Inflammatory macrophage treated with lipopolysaccharide for 4 hours (primary cell): Measurements from ENCODE around the gene GBX1.
A peak's percentile ranks its signal among the peaks of the same experiment; 100 is the strongest.

Experiments used
- DNase-seq: peaks from one replicate; pipeline ENCODE4 v3.0.0-alpha.2; 2020

The GBX1 gene

DNA sequence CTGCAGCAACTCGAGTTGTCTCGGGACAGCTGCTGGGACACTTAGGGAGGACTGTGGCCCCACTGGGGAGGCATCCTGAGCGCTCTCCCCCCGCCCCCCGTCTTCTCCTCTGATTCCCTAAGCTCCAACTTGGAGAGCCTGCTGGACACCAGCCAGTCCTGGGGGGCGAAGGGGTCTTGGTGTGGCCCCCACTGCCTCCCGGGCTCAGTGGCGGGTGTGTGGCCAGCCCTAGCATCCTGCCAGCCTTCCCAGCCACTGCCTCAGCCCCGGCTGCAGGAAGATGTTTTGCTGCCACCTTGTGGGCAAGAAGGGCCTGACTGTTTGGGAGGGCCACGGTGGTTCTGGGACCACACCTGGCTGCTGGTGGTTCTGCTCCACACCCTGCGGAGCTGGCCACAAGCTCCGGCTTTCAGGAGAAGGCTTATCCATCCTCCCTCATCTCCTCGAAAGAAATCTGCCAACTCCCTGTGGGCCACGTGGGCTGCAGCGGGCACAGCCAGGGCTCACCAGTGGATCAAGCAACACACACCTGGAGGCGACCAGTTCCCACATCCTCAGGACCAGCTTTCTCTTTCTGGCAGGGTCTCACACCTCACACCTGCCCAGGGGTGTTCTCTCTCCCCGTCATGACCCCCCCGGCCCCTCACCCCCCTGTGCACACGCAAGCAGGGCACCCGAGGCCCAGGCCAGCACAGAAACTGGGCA lies 56.4 kb downstream of the GBX1 start:
- DNase-seq = peak; percentile 72

DNA sequence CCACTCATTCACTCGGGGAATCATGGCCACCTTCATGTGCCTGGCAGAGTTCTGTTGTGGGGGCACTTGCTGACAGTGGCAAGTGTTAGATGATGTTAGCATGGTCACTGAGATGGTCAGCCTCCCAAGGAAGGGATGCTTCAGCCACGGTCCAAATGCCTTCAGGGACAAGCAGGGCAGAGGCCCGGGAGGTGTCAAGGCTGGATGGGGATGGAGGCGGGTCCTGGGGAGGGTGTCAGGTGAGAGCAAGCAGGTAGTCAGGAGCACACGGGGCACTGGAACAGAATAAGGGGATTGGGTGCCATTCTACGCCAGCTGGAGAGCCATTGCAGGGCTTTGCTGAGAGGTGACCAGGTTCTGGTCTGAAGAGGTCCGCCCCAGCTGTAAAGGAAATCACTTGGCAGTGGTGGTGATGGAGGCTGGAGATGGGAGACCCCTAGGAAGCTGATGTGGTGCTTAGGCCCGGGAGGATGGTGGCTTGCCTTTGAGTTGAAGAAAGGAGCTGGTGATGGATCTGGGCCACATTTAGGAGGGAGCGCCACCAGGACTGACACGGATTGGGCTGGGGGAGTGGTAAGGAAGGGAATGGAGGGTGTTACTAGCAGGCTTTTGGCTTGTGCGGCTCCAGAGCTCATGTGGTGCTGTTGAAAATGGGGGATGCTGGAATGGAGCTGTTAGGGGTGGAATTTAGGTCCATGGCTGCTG lies 57.1 kb downstream of the GBX1 start:
- no peak for DNase-seq

DNA sequence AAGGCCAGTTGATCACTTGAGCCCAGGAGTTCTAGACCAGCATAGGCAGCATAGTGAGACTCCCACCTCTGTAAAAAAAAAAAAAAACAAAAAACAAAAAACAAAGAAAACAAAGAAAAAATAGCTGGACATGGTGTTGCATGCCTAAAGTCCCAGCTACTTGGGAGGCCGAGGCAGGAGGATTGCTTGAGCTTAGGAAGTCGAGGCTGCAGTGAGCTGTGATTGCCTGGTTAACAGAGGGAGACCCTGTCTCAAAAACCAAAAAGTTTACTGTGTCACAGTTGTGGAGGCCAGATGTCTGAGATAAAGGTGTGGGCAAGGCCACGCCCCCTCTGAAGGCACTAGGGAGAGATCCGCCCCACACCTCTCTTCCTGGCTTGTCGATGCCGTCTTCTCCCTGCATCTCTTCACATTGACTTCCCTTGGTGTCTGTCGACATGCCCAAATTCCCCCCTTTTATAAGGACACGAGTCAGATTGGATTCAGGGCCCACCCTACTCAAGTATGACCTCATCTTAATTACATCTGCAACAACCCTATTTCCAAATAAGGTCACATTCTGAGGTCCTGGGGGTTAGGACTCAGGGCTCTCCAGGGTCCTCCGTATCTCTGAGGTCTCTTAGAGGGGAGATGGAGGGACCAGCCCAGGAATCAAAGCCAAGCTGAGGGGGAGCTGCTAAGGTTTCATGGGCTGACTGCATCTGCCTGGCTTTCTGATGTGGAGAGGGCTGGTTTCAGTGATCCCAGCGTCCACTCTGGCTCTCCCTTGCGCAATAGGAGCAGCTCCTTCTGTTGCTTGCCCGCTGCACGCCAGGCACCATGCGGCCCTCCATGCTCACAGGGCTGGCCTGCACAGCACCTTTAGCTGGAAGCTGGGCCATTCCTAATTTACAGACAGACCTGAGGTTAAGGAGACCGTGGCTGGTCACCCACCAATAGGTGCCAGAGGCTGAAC lies 58.1 kb downstream of the GBX1 start:
- no peak for DNase-seq

DNA sequence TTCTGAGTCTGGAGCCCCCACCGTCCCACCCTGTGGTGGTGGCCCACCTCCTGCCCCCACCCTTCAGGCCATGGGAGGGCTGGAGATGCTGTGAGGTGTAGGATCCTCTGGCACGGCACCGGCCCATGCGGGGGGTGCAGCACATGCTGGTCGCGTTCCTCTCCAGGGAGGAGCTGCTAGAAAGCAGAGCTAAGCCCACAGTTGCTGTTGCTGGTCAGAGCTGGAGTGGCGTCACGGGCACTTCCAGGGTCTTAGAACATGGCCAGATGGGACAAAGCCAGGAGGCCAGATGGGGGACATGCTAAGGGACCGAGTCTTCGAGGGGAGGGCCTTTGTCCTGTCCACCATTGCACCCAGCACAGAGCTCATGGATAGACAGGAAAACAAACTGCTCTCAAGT lies 59.6 kb downstream of the GBX1 start:
- DNase-seq = no peak

DNA sequence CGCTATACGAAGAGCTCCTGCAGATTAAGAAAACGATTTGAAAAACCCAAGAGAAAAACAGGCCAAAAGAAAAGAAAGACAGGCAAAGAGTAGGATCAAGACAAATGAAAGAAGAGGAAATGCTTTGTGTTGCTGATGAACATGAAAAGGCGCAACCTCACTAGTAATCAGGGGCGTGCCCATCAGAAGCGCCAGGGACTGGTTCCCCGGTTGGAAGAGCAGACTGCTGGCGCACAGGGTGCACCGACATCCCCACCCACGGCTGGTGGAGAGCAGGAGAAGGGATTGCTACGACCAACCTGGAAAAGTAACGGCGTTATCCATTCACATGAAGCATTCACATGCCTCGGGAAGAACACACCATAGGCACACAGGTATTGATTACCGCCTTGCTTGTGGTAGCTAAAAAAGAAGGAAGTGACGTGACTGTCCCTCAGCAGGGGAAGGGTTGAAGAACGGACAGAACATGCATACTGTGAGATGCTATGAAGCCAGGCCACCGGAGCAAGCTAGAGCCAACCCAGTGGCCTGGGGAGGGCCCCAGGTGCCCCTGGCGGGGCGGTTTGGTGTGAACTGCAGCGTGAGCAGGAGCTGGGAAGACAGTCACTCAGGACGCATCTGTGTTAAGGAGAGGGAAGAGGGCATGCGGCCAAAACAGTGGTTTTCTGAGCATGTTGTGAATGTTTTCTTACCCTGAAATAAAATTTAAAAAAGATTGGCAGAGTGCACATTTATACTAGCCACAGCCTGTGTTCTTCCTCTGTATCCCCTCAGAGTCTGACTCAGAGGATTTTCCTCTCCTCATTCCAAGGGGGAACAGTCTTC lies 62.9 kb downstream of the GBX1 start:
- DNase-seq = no peak

DNA sequence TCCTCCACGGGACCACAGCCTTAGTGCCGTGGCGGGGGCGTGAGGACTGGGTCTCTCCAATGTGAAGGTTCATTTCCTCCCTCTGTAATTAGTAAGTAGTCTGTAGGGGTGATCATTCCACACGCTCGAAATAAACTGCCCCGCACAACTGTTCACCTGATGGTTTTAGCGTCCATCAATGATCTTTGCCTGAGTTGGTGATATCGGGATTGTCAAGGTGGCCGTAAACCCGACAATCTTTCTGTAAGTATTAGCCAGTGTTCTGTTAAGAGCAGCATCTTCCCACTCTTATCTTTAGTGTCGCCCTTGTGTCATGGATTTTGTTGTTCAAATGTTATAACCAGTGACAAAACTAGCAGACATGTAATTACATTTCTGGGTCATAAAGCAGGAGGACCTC lies 63.5 kb downstream of the GBX1 start:
- no peak for DNase-seq

DNA sequence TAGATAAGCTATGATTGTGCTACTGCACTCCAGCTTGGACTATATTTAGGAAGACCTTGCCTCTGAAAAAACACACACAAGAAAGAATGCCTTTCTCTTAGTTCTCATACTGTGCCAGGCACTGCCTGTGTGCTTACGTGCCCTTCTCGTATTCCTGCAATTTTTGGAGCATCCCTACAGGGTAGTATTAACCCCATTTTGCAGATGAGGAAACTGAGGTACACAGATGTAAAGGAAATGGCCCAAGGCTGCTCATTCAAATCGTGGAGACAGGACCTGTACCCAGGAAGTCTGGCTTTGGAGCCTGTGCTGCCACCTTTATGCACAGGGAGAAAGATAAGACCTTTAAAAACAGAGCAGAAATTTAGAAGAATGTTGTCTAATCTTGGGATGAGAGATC lies 64.5 kb downstream of the GBX1 start:
- DNase-seq = no peak

DNA sequence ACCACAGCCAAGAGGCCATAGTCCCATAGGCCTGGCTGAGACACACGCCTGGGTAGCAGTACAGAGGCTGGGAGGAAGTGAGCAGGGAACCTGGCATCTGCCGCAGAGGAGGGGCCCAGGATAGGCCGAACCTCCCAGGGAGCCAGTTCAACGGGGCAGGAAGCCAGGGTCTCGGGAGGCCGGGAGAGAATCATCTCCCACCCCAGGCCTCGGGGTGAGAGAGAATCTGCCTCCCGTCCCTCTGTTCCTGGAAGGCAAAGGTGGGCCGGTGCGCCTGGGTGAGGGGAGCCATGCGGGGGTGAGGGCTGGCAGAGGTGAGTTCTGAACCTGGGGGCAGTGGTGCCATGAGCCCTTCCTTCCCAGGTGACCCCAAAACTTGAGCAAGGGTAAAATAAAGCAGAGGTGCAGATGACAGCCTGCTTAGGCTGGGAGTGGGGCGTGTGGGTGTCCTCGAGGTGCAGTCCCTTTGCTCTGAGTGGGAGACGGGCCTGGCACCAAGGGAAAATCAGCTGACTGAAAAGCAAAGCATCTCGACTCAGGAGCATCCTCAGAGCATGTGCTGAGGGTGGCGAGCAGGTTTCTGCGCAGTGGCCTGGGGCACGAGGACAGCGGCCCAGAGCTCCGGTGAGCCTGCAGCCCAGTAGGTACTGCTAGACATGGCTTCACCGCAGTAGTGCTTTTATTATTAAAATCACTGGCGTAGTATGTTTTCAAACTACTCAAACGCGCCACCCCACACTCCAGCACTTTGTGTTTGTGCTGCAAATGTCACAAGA lies 65.7 kb downstream of the GBX1 start:
- no peak for DNase-seq

DNA sequence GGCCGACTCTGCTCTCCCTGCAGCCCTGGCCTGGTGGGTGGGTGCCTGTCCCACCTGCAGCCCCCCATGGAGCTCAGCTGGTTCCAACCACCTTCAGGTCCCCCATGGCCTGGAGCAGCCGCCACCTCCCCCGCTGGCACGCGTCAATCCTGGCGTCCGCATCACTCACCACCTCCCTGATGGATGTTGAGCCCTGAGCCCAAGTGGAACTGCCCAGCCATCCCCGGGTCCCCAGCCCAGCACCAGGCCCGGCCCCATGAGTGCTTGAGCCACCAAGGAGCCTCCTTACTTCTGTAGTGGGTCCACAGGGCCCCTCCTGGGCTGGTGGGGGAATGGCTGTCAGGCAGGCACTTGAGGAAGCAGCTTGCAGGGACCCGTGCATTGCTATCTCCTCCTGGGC lies 66.6 kb downstream of the GBX1 start:
- no peak for DNase-seq

DNA sequence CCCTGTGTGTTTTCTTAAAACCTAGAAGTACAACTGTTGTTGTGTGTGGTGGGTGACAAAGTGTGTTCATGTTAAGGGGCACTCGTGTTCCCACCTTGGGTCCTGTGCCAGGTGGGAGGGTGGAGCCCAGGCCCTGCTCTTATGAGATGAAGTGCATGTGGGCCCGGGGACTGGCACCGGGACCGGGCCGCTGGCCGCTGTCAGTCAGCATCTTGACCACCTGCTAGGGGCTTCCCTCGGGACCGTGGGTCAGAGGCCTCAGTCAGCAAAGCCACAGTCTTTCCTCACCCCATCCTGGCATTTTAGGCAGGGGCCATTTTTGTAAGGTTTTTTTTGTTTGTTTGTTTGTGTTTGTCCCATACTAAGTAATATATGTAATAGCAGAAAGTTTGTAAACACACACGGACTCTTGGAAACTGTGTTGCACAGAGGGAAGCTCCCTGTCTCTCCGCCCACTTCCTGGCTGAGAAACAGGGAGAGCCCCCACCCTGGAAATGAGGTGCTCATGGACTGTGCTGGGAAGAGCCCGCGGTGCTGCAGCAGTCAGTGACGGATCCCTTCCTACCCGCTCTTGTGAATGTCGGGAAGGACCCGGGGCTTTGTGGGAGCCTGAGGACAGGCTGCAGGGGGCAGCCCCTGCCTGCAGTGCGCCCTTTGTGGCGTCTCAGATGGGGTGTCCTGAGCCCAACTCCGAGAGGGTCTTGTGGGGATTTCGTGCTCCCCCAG lies 67.8 kb downstream of the GBX1 start:
- DNase-seq = no peak
